H1 (cell line): ENCODE results near the gene IL18R1. TPM values are rescaled to one million over a fixed set of nuclear protein-coding genes. Genes with fewer than 3 reads are reported as not detected.
"Not testable (repeated sequence)": the region's sequence is repeated elsewhere in the genome, so short reads cannot be mapped to it uniquely, and the experiment has no call there.

Experiments
- CTCF ChIA-PET: fragments of 300-600 bp; sonication (Branson Sonifier 250); formaldehyde crosslinking; loops from one replicate; lab custom pipeline; 2021; ENCODE audit not compliant: partially characterized antibody; lab: Charles Lee
- POLR2A ChIA-PET: fragments of 300-600 bp; sonication (Branson Sonifier 250); formaldehyde crosslinking; loops from one replicate; lab custom pipeline; 2021; ENCODE audit warnings: inconsistent platforms; ENCODE audit not compliant: partially characterized antibody; lab: Charles Lee
- DNase-seq, 2 experiments: peaks; one replicate each; pipeline versions ENCODE4 v3.0.0 to v3.0.0-alpha.2; 2010 to 2022; ENCODE audit warnings: low spot score in 2 of 2, low read depth in 1 of 2, mixed read lengths in 1 of 2
- FAIRE-seq: peaks from 2 replicates; lab custom pipeline; 2011; peaks lifted over from hg19 to GRCh38; lab: Jason Lieb, UNC
- H2AFZ ChIP-seq: 2 replicates; pipeline ENCODE4 v1.8.1; 2012; ENCODE audit warnings: low read length, inconsistent platforms
- H2AK5ac ChIP-seq: 2 replicates; pipeline ENCODE4 v1.6.1; 2013; ENCODE audit warnings: low read depth, low read length
- H2BK120ac ChIP-seq: replicated peaks from 2 replicates; pipeline ENCODE3; 2013; ENCODE audit warnings: low read depth, low read length, inconsistent platforms
- H2BK12ac ChIP-seq: 2 replicates; pipeline ENCODE4 v1.6.1; 2013; ENCODE audit warnings: low read depth, low read length
- H2BK15ac ChIP-seq: 2 replicates; pipeline ENCODE4 v1.6.1; 2013; ENCODE audit warnings: low read length
- H2BK20ac ChIP-seq: 2 replicates; pipeline ENCODE4 v1.6.1; 2013; ENCODE audit warnings: low read length
- H2BK5ac ChIP-seq: 2 replicates; pipeline ENCODE4 v1.6.1; 2013; ENCODE audit warnings: low read depth, low read length
- H3K14ac ChIP-seq: 2 replicates; pipeline ENCODE4 v1.6.1; 2013; ENCODE audit warnings: inconsistent platforms; ENCODE audit not compliant: insufficient read length
- H3K18ac ChIP-seq: 2 replicates; pipeline ENCODE4 v1.6.1; 2013; ENCODE audit warnings: low read length; ENCODE audit errors: extremely low read depth
- H3K23ac ChIP-seq: 2 replicates; pipeline ENCODE4 v1.6.1; 2013; ENCODE audit warnings: inconsistent platforms; ENCODE audit not compliant: insufficient read length
- H3K23me2 ChIP-seq: 2 replicates; pipeline ENCODE4 v1.6.1; 2013; ENCODE audit warnings: low read depth, low read length
- H3K27ac ChIP-seq: 2 replicates; pipeline ENCODE4 v1.6.1; 2011; ENCODE audit warnings: low read depth, low read length, inconsistent platforms
- H3K27me3 ChIP-seq, 4 experiments: replicated peaks in 1 of 4; 1 replicate in 1 of 4; 2 replicates in 3 of 4; pipeline versions ENCODE4 v1.6.1 to v1.8.1; 2011 to 2013; ENCODE audit warnings: low read length in 3 of 4, mild to moderate bottlenecking in 3 of 4, inconsistent platforms in 2 of 4, mixed read lengths in 2 of 4, moderate library complexity in 1 of 4; ENCODE audit not compliant: control insufficient read depth in 3 of 4, insufficient read depth in 3 of 4; ENCODE audit errors: extremely low read depth in 1 of 4
- H3K36me3 ChIP-seq, 4 experiments: 2 replicates each; pipeline versions ENCODE4 v1.6.1 to v1.8.1; 2011 to 2013; ENCODE audit warnings: mild to moderate bottlenecking in 4 of 4, low read length in 3 of 4, moderate library complexity in 2 of 4, control low read depth in 1 of 4, inconsistent platforms in 1 of 4; ENCODE audit not compliant: insufficient read depth in 4 of 4, control insufficient read depth in 2 of 4
- H3K4ac ChIP-seq: replicated peaks from 2 replicates; pipeline ENCODE3; 2013; ENCODE audit warnings: low read length, low read depth, mixed read lengths, inconsistent platforms; ENCODE audit not compliant: insufficient read length
- H3K4me1 ChIP-seq, 4 experiments: replicated peaks in 1 of 4; 1 replicate in 1 of 4; 2 replicates in 3 of 4; pipeline versions ENCODE4 v1.6.1 to v1.8.1; 2011 to 2013; ENCODE audit warnings: low read length in 3 of 4, inconsistent platforms in 2 of 4, mixed read lengths in 1 of 4; ENCODE audit not compliant: insufficient read depth in 4 of 4, control insufficient read depth in 3 of 4
- H3K4me2 ChIP-seq, 2 experiments: 2 replicates each; pipeline versions ENCODE4 v1.6.1 to v1.8.1; 2011 to 2013; ENCODE audit warnings: low read depth in 2 of 2, low read length in 2 of 2, control low read depth in 1 of 2, inconsistent platforms in 1 of 2, mild to moderate bottlenecking in 1 of 2; ENCODE audit not compliant: insufficient read depth in 1 of 2
- H3K4me3 ChIP-seq, 4 experiments: fragments of 200-600, 300-600 bp in 1 of 4; sonication (generic), shearing (Covaris generic), sonication (Bioruptor Twin) in 1 of 4; 2 replicates each; pipeline versions ENCODE4 v1.5.1 to v1.8.1; 2011 to 2016; ENCODE audit warnings: low read length in 4 of 4, low read depth in 3 of 4, control low read depth in 2 of 4, inconsistent platforms in 2 of 4, mild to moderate bottlenecking in 2 of 4, mixed read lengths in 1 of 4, moderate library complexity in 1 of 4; ENCODE audit not compliant: insufficient read depth in 2 of 4; ENCODE audit errors: extremely low read depth in 1 of 4
- H3K56ac ChIP-seq: replicated peaks from 2 replicates; pipeline ENCODE3; 2013; ENCODE audit warnings: low read depth, mild to moderate bottlenecking, mixed read lengths, low read length, inconsistent platforms; ENCODE audit not compliant: insufficient read length
- H3K79me1 ChIP-seq: 2 replicates; pipeline ENCODE4 v1.6.1; 2013; ENCODE audit warnings: low read depth, low read length, control low read depth
- H3K79me2 ChIP-seq, 2 experiments: 2 replicates each; pipeline versions ENCODE4 v1.6.1 to v1.8.1; 2012 to 2013; ENCODE audit warnings: low read length in 2 of 2, mild to moderate bottlenecking in 2 of 2, inconsistent platforms in 1 of 2; ENCODE audit not compliant: insufficient read depth in 2 of 2, control insufficient read depth in 1 of 2
- H3K9ac ChIP-seq, 4 experiments: replicated peaks in 1 of 4; 1 replicate in 1 of 4; 2 replicates in 3 of 4; pipeline versions ENCODE4 v1.6.1 to v1.8.1; 2011 to 2013; ENCODE audit warnings: low read depth in 3 of 4, low read length in 3 of 4, control low read depth in 2 of 4, mild to moderate bottlenecking in 2 of 4, moderate library complexity in 2 of 4, inconsistent platforms in 1 of 4; ENCODE audit errors: extremely low read depth in 1 of 4
- H3K9me3 ChIP-seq, 2 experiments: 2 replicates each; pipeline versions ENCODE4 v1.6.1 to v1.8.1; 2012 to 2013; ENCODE audit warnings: mild to moderate bottlenecking in 2 of 2, moderate library complexity in 2 of 2, control low read depth in 1 of 2, inconsistent platforms in 1 of 2, low read depth in 1 of 2, low read length in 1 of 2, mixed read lengths in 1 of 2; ENCODE audit not compliant: insufficient read depth in 2 of 2
- H4K20me1 ChIP-seq, 2 experiments: replicated peaks in 1 of 2; 2 replicates each; pipeline versions ENCODE3 to v1.8.1; 2011 to 2013; ENCODE audit warnings: inconsistent platforms in 2 of 2, low read length in 2 of 2, mild to moderate bottlenecking in 1 of 2; ENCODE audit not compliant: insufficient read depth in 2 of 2, control insufficient read depth in 1 of 2
- H4K5ac ChIP-seq: 2 replicates; pipeline ENCODE4 v1.6.1; 2013; ENCODE audit warnings: low read length, low read depth, mixed read lengths, inconsistent platforms; ENCODE audit not compliant: insufficient read length
- H4K8ac ChIP-seq: 2 replicates; pipeline ENCODE4 v1.8.0; 2013; ENCODE audit warnings: mild to moderate bottlenecking, moderate library complexity, low read length, inconsistent platforms; ENCODE audit not compliant: insufficient read depth; ENCODE audit errors: extremely low read depth
- H4K91ac ChIP-seq: replicated peaks from 2 replicates; pipeline ENCODE3; 2013; ENCODE audit warnings: low read length, mixed read lengths, inconsistent platforms; ENCODE audit not compliant: insufficient read length
- WGBS, 2 experiments: shearing (Covaris generic) in 1 of 2; methylation state at CpG; one replicate each; pipeline versions ENCODE4 v1.1.6 to v1.1.7; 2013 to 2015; ENCODE audit warnings: low lambda C conversion rate in 2 of 2, mixed read lengths in 2 of 2, inconsistent platforms in 1 of 2, low coverage in 1 of 2, missing lambda C conversion rate in 1 of 2; ENCODE audit not compliant: insufficient replicate concordance in 2 of 2, insufficient coverage in 1 of 2, insufficient read length in 1 of 2; ENCODE audit errors: extremely low coverage in 1 of 2, missing lambda C conversion rate in 1 of 2; 5-methylcytosine and 5-hydroxymethylcytosine counted together
- polyA plus RNA-seq, 7 experiments: library from polyadenylated mRNA; depleted of rRNA in 3 of 7; stranded (reverse) in 5 of 7; unstranded in 2 of 7; fragments of >200 nt in 5 of 7; fragments of 200-250 nt in 2 of 7; gene quantifications; 1 replicate in 5 of 7; 2 replicates in 1 of 7; 4 replicates in 1 of 7; pipeline versions ENCODE4 v1.2.1 to v1.2.3, GENCODE V29; 2011 to 2013; ENCODE audit warnings: missing spikeins in 2 of 7, mixed read lengths in 2 of 7
- total RNA-seq: library from RNA; stranded (reverse); fragmentation: NEBNext Ultra II Directional; extraction: Animal tissue kit (Norgen Biotek cat#: 25700); gene quantifications from 2 replicates; pipeline ENCODE4 v1.2.1, GENCODE V29; 2021

IL18R1 gene
- total and polyA plus RNA-seq, 2 of the 8 experiments (the other 6 are each of a cell fraction or from before 2014, with no cell fraction given) = 0.54 TPM; not detected in 1

DNA sequence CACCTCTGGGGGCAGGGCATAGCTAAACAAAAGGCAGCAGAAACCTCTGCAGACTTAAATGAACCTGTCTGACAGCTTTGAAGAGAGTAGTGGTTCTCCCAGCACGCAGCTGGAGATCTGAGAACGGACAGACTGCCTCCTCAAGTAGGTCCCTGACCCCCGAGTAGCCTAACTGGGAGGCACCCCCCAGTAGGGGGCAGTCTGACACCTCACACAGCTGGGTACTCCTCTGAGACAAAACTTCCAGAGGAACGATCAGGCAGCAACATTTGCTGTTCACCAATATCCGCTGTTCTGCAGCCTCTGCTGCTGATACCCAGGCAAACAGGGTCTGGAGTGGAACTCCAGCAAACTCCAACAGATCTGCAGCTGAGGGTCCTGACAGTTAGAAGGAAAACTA is 30.7 kb upstream of the IL18R1 start:
- H2AFZ ChIP-seq, CTCF ChIA-PET, H3K27me3 ChIP-seq, H3K14ac ChIP-seq, H3K18ac ChIP-seq, H2AK5ac ChIP-seq, H3K4me3 ChIP-seq, H3K56ac ChIP-seq, H2BK120ac ChIP-seq, H3K4me2 ChIP-seq, H3K79me2 ChIP-seq, H3K79me1 ChIP-seq, H4K20me1 ChIP-seq, H2BK12ac ChIP-seq, H3K4ac ChIP-seq, POLR2A ChIA-PET, H3K36me3 ChIP-seq, H3K9ac ChIP-seq, H2BK15ac ChIP-seq, H4K5ac ChIP-seq, H4K8ac ChIP-seq, FAIRE-seq, H2BK20ac ChIP-seq, H2BK5ac ChIP-seq, H3K27ac ChIP-seq, H3K23ac ChIP-seq, H3K23me2 ChIP-seq, DNase-seq, H3K4me1 ChIP-seq, H4K91ac ChIP-seq: not testable (repeated sequence)
- WGBS, 2 experiments = 95% methylated on average over 5 of the region's 5 CpGs; no CpG with 5 or more reads in 1 of the 2 experiments
- peaks cover 10 to 18% of the 10 kb centered on the region in 2 experiments; a peak in 3 of 4 replicates for H3K9me3 ChIP-seq
